ENCODE results near the gene TMEM272.

DNA sequence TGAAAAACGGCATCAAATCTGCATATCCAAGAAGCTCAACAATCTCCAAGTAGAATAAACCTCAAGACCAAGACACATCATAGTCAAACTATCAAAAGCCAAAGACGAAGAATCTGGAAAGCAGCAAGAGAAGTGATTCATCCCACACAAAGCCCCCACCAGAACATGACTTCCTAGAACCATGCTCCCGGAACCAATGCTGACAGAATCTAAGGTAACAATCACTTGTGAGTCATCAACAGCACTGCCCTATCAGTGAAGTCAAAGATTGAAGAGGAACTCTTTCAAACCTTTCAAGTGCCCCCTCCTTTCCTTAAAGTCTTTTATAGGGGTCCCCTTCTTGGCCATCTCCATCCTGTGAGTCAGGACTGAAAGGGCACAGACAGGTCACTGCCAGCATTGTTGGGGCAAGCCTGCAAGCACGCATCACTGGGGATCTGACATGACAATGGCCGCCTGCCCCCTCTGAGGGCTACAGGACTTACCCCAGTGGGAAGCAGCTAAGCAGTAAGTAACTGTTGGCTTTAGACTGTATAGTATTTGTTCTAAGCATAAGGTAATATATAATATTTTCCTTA lies 16.8 kb upstream of the TMEM272 start, which contains the start of gene CCDC70:
- TF ChIP-seq, protein P1, sequence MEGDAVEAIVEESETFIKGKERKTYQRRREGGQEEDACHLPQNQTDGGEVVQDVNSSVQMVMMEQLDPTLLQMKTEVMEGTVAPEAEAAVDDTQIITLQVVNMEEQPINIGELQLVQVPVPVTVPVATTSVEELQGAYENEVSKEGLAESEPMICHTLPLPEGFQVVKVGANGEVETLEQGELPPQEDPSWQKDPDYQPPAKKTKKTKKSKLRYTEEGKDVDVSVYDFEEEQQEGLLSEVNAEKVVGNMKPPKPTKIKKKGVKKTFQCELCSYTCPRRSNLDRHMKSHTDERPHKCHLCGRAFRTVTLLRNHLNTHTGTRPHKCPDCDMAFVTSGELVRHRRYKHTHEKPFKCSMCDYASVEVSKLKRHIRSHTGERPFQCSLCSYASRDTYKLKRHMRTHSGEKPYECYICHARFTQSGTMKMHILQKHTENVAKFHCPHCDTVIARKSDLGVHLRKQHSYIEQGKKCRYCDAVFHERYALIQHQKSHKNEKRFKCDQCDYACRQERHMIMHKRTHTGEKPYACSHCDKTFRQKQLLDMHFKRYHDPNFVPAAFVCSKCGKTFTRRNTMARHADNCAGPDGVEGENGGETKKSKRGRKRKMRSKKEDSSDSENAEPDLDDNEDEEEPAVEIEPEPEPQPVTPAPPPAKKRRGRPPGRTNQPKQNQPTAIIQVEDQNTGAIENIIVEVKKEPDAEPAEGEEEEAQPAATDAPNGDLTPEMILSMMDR (IDR thresholded peaks at IDR 0.05; ENCODE audit: insufficient read depth, low read length): no peak
- TF ChIP-seq GABPA (IDR thresholded peaks at IDR 0.05; ENCODE audit: low read depth): no peak

Measured in HL-60 (cell line).